ENCODE results near the gene XKR7.

- TF ChIP-seq POLR2A (IDR thresholded peaks at IDR 0.05): no peak
- TF ChIP-seq CTCF (IDR thresholded peaks at IDR 0.05): no peak
Observed at GRCh38 chr20:32028647-32029372, 60.9 kb downstream of the XKR7 start.

Data from right lobe of liver (tissue), 4 donors.